Breast epithelium (tissue), 3 donors: ENCODE results near the gene MTHFR.

Experiments used
- CTCF ChIP-seq, 3 donors: fragments of 450-650 bp; IDR thresholded peaks; one replicate each; pipeline ENCODE4 v1.5.1; 2016 to 2017; ENCODE audit warnings: antibody characterized with exemption in 3 of 3, mild to moderate bottlenecking in 3 of 3, moderate library complexity in 3 of 3
- POLR2A ChIP-seq: fragments of 450-650 bp; IDR thresholded peaks from one replicate; pipeline ENCODE4 v1.6.1; 2016; ENCODE audit warnings: antibody characterized with exemption, mild to moderate bottlenecking, moderate library complexity
- POLR2AphosphoS5 ChIP-seq, 3 donors: sonication (generic); formaldehyde crosslinking; IDR thresholded peaks; one replicate each; pipeline ENCODE4 v1.6.1; 2017; ENCODE audit warnings: antibody characterized with exemption in 3 of 3

GRCh38 chr1:11817192-11817591, 11.4 kb upstream of the MTHFR start:
- TF ChIP-seq CTCF (IDR thresholded peaks at IDR 0.05) (no peak), POLR2AphosphoS5 (IDR thresholded peaks at IDR 0.05) (no peak), POLR2A (no peak)
